Neural progenitor cell (in vitro differentiated cells): ENCODE results near the gene AURKA.

Experiments used
- EZH2 ChIP-seq: fragments of 200-600 bp; sonication (generic); IDR thresholded peaks from 2 replicates; pipeline ENCODE4 v1.6.1; 2017; ENCODE audit warnings: antibody characterized with exemption, mild to moderate bottlenecking, moderate library complexity
- TF ChIP-seq, protein P1 (sequence below): fragments of 200-600 bp; sonication (generic); IDR thresholded peaks from 2 replicates; pipeline ENCODE4 v1.5.1; 2017; ENCODE audit warnings: antibody characterized with exemption, mild to moderate bottlenecking

DNA sequence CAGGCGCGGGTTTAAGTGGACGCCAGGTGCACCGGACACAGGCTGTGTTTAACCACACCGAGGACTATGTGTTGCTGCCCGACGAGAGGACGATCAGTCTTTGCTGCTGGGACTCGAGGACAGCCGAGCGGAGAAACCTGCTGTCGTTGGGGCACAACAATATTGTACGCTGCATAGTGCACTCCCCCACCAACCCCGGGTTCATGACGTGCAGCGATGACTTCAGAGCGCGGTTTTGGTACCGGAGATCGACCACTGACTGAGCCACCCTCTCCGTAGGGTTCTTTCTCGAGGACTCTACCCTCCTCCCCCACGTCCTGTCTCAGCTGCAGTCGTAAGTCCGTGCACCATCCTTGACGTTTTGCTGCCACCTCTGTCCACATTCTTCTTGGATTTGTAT, 11.4 kb upstream of the AURKA start:
- TF ChIP-seq, protein P1, sequence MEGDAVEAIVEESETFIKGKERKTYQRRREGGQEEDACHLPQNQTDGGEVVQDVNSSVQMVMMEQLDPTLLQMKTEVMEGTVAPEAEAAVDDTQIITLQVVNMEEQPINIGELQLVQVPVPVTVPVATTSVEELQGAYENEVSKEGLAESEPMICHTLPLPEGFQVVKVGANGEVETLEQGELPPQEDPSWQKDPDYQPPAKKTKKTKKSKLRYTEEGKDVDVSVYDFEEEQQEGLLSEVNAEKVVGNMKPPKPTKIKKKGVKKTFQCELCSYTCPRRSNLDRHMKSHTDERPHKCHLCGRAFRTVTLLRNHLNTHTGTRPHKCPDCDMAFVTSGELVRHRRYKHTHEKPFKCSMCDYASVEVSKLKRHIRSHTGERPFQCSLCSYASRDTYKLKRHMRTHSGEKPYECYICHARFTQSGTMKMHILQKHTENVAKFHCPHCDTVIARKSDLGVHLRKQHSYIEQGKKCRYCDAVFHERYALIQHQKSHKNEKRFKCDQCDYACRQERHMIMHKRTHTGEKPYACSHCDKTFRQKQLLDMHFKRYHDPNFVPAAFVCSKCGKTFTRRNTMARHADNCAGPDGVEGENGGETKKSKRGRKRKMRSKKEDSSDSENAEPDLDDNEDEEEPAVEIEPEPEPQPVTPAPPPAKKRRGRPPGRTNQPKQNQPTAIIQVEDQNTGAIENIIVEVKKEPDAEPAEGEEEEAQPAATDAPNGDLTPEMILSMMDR = no peak
- no peak for TF ChIP-seq EZH2
